ENCODE measurements around the gene PAOX. TPM values are rescaled to one million over a fixed set of nuclear protein-coding genes. Genes with fewer than 3 reads are reported as not detected.

PAOX gene
- total and polyA plus RNA-seq, 2 of the 13 experiments (the other 11 are each of a cell fraction or from before 2014, with no cell fraction given), result 0.49 to 0.77 TPM

- BruUV-seq (replicated peaks), result no TSS peak
- 94% methylated on average over 12 of the region's 12 CpGs for WGBS (ENCODE audit: low lambda C conversion rate)
- no peak overlapping the region for H3K27ac ChIP-seq (ENCODE audit: extremely low read length, insufficient read depth, low read length)
- no peak for FAIRE-seq
- CTCF ChIA-PET (ENCODE audit: low intra/inter-chr PET ratio, low total read pairs), result no interaction called here
- in situ Hi-C loops (cut with HindIII; ENCODE audit: extremely low pct_ligation_motif_present, low pct_unique_long_range_greater_than_20kb) (no loop called here), intact Hi-C loops (cut with micrococcal nuclease; ENCODE audit: unreplicated experiment) (no loop called here)
- peaks cover 11 to 55% of the 10 kb centered on the region in 2 experiments; a peak in 4 of 5 replicates for H3K36me3 ChIP-seq (replicated peaks in 1 of 2; ENCODE audit: control insufficient read depth in 1 of 2, insufficient read depth in 2 of 2, low read length in 2 of 2)
- no peak overlapping the region for H2AFZ ChIP-seq (ENCODE audit: low read length)
- no peaks in the 10 kb centered on the region for H3K27me3 ChIP-seq (ENCODE audit: control insufficient read depth in 1 of 2, insufficient read depth in 2 of 2, low read length in 2 of 2)
- POLR2A ChIA-PET, result no interaction called here
- DNase-seq (ENCODE audit: low spot score), result no peak
- H3K4me1 ChIP-seq (ENCODE audit: insufficient read depth, low read length), result no peaks in the 10 kb centered on the region
- no peaks in the 10 kb centered on the region for H4K20me1 ChIP-seq (ENCODE audit: insufficient read depth, low read length)
- no peak overlapping the region for H3K9ac ChIP-seq (ENCODE audit: insufficient read depth, low read depth, low read length)
- H3K79me2 ChIP-seq (ENCODE audit: insufficient read depth, low read length), result peaks cover 10% of the 10 kb centered on the region
- H3K9me3 ChIP-seq (ENCODE audit: low read length), result no peaks in the 10 kb centered on the region
- H3K4me3 ChIP-seq (replicated peaks in 1 of 3; ENCODE audit: insufficient read depth in 1 of 3, low read depth in 2 of 3, low read length in 3 of 3), result no peak overlapping the region
- ATAC-seq, result no peak; the same call in 2 of the 3 replicates
- H3K4me2 ChIP-seq (ENCODE audit: low read depth, low read length), result no peak overlapping the region
- TF ChIP-seq GFI1 (CRISPR knock-in tag; IDR thresholded peaks at IDR 0.05; ENCODE audit: borderline replicate concordance), result no peak
- no peak for TF ChIP-seq TSC22D2 (CRISPR knock-in tag; IDR thresholded peaks at IDR 0.05; ENCODE audit: borderline replicate concordance)
- TF ChIP-seq WIZ (CRISPR knock-in tag; IDR thresholded peaks at IDR 0.05), result no peak
- TF ChIP-seq REST (IDR thresholded peaks at IDR 0.05; ENCODE audit: borderline replicate concordance in 1 of 2, low read depth in 1 of 2, low read length in 2 of 2), result no peak
- TF ChIP-seq ZNF253 (CRISPR knock-in tag; IDR thresholded peaks at IDR 0.05; ENCODE audit: borderline replicate concordance), result no peak
- no peak for TF ChIP-seq ZNF235 (CRISPR knock-in tag; IDR thresholded peaks at IDR 0.05; ENCODE audit: borderline replicate concordance)
- TF ChIP-seq ZNF567 (CRISPR knock-in tag; IDR thresholded peaks at IDR 0.05; ENCODE audit: borderline replicate concordance), result no peak
- TF ChIP-seq NFKBIZ (CRISPR knock-in tag; IDR thresholded peaks at IDR 0.05), result no peak
- TF ChIP-seq ELF3 (CRISPR knock-in tag; IDR thresholded peaks at IDR 0.05), result no peak
- no peak for TF ChIP-seq SALL2 (CRISPR knock-in tag; IDR thresholded peaks at IDR 0.05)
- no peak for TF ChIP-seq MEIS1 (CRISPR knock-in tag; IDR thresholded peaks at IDR 0.05; ENCODE audit: borderline replicate concordance)
- no peak for TF ChIP-seq ARHGAP35 (CRISPR knock-in tag; IDR thresholded peaks at IDR 0.05; ENCODE audit: borderline replicate concordance)
- TF ChIP-seq ARID3A (IDR thresholded peaks at IDR 0.05; ENCODE audit: low read depth, low read length), result no peak
- TF ChIP-seq RBM22 (optimal IDR thresholded peaks at IDR 0.05; ENCODE audit: low read length), result no peak
- no peak for TF ChIP-seq THAP11 (CRISPR knock-in tag; IDR thresholded peaks at IDR 0.05)
- TF ChIP-seq XRCC5 (optimal IDR thresholded peaks at IDR 0.05; ENCODE audit: low read length), result no peak
- TF ChIP-seq ZNF33A (CRISPR knock-in tag; IDR thresholded peaks at IDR 0.05; ENCODE audit: borderline replicate concordance), result no peak
- TF ChIP-seq ZNF276 (CRISPR knock-in tag; IDR thresholded peaks at IDR 0.05; ENCODE audit: low read depth), result no peak
Observed at GRCh38 chr10:133401500-133401899, 22.4 kb downstream of the PAOX start.

All from HepG2 (cell line).